ENCODE data around the gene STAT3. TPM values are rescaled to one million over a fixed set of nuclear protein-coding genes. Genes with fewer than 3 reads are reported as not detected.
"Not testable (repeated sequence)": the region's sequence is repeated elsewhere in the genome, so short reads cannot be mapped to it uniquely, and the experiment has no call there.

The STAT3 gene
- polyA plus RNA-seq, 1 donor, result 70.4 TPM

GRCh38 chr17:42313773-42314566, 74.3 kb downstream of the STAT3 start:
- DNase-seq, result no peak

DNA sequence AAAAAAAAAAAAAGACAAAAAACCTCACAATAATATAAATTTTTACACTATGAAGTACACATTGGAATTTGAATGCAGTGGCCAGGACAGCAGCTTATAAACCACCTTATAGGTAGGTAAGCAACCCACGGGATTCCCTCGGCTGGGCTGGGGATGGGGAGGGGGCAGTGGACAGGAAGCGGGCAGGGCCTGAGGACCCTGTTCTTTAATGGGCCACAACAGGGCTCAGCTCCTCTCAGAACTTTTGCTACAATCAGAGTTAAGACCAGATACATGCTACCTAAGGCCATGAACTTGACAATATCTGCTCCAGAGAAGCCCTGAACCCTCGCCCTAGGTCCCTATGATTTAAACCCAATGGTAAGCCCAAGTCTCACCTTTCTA, 74.9 kb downstream of the STAT3 start:
- DNase-seq, result no peak

DNA sequence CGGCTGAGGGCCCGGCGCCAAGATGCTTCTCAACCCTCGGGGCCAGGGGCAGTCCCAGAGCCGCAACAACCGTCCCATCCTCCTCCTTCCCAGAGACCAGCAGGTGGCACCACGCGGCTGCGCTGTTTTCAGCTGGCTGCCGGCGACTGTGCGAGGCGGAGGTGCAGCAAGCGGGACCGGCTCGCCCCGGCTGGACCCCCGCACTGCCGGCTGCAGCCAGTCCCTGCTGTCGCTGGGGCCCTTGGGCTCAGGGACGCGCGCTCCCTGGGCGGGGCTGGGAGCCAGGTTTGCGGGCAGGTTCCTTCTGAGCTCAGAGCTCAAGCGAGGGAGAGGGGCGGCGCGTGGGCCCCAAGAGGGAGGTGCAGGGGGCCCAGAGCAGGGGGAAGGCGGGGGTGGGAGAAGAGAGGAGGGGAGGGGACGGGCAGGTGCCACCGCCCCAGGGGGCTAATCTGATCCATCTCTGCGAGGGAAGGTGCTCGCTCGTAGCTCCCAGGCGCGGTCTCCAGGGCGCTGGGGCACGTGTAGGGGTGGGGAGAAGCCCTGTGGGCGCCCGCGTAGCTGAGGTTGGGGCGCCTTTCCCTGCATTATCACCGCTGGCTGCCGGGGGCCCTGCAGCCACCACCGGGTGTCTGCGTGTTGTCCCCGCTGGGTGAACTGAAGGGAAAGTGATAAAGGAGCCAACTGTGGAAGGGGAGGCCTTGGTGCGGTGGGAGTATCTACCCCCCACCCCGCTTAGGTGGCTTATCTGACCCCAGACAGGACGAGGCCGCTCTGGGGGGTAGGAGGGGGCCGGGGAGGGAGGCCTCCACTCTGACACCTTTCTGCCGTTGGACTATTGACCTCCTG, 75.7 kb downstream of the STAT3 start:
- peak; percentile 84 for DNase-seq

DNA sequence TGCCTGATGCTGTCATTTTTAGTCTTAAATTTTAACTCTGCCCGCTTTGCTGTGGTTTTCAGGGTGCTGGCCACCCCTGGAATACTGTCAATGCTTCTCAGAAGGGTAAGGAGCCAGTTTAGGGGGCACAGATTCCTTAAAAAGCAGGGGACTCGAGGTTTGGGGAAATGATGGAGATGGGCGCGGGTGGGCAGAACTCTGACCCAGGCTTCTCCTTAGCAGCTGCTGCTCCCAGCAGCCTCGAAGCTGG, 76.3 kb downstream of the STAT3 start:
- DNase-seq, result no peak

- peak; percentile 92 for DNase-seq
Observed at GRCh38 chr17:42311240-42312034, 76.8 kb downstream of the STAT3 start.

- no peak for DNase-seq
Observed at GRCh38 chr17:42310787-42311215, 77.4 kb downstream of the STAT3 start.

- DNase-seq, result no peak
Observed at GRCh38 chr17:42309986-42310786, 78.1 kb downstream of the STAT3 start.

- DNase-seq, result no peak
Observed at GRCh38 chr17:42309142-42309541, 79.1 kb downstream of the STAT3 start.

- no peak for DNase-seq
Observed at GRCh38 chr17:42308446-42308845, 79.8 kb downstream of the STAT3 start.

DNA sequence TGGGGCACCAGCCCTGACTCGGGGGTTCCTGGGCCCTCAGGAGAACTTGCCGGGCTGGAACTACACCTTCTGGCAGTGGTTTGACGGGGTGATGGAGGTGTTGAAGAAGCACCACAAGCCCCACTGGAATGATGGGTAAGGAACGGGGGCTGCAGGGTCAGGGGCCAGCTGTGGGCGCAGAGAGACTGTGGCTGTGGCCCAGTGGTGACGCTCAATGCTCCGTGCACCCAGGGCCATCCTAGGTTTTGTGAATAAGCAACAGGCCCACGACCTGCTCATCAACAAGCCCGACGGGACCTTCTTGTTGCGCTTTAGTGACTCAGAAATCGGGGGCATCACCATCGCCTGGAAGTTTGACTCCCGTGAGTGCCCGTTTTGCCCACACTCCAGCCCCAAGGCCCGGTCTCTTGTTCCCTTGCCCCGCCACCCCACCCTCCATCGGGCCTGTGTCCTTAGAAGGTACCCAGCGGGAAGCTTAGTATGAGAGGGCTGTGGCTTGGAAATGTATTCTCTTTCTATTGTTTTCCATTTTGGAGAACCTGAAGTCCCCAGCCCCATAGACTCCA, 80.8 kb downstream of the STAT3 start:
- no peak for DNase-seq

DNA sequence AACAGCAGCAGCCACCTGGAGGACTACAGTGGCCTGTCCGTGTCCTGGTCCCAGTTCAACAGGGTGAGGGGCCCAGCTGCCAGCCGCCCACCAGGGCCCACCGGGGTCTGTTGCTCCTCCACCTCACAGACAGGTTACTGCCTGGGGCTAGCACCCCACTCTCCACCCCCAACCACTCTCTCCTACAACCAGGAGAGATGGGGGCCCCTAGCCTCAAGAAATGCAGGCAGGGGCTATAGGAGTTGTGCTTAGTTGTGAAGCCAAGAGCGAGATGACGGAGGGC, 81.9 kb downstream of the STAT3 start:
- DNase-seq, result no peak

- no peak for DNase-seq
Observed at GRCh38 chr17:42305543-42306384, 82.5 kb downstream of the STAT3 start.

DNA sequence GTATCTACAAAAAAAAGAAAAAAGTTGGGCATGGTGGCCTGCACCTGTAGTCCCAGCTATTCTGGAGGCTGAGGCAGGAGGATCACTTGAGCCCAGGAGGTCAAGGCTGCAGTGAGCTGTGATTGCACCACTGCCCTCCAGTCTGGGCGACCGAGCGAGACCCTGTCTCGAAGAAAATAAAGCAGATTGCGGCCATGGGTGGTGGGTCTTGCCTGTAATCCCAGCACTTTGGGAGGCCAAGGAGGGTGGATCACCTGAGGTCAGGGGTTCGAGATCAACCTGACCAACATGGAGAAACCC, 83.3 kb downstream of the STAT3 start:
- DNase-seq, result not testable (repeated sequence)

GRCh38 chr17:42304187-42305030, 83.8 kb downstream of the STAT3 start:
- DNase-seq, result no peak

GRCh38 chr17:42303694-42304093, 84.5 kb downstream of the STAT3 start:
- DNase-seq, result no peak

GRCh38 chr17:42301022-42301421, 87.2 kb downstream of the STAT3 start:
- DNase-seq, result no peak

GRCh38 chr17:42299913-42300312, 88.3 kb downstream of the STAT3 start:
- DNase-seq, result not testable (repeated sequence)

DNA sequence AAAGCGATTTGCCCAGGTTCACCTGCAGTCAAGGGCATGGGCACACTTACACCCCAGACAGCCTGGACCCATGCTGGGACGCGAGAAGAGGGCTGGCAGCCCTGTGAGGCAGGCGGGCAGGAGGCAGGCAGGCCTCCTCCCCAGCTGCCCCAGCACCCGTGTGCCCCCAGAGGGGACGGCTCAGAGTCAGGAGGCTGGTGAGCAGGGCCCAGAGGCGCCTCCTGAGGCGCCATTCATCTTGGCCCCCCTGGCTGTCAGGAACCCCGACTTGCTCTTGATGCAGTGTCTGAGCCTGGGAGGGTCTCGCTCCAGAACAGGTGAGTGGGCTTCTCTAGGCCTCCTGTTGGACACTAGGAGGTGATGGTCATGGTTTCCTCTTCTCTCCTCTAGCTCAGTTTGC, 88.9 kb downstream of the STAT3 start:
- not testable (repeated sequence) for DNase-seq

GRCh38 chr17:42297775-42298174, 90.5 kb downstream of the STAT3 start:
- not testable (repeated sequence) for DNase-seq

DNA sequence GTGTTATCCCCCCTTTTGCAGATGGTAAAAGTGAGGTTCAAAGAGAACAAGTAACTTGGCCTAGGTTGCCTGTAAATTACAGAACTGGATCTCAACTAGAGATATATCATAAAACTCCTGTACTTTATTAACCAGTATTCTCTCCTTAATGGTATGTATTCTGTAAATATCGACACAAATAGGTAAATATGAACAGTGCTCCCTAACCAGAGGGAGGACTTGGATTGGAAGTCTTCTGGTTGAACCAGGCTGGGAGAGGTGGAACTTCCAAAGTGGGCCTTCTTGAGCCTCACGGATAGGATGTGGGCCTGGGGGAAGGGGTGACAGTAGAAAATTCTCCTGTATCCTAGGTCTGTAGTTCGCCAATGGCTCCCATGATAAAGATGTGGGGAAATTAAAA, 92.2 kb downstream of the STAT3 start:
- DNase-seq, result no peak
